Suprapubic skin (tissue), 4 donors: ENCODE measurements around the gene GABRB1.

ENCODE experiments used
- POLR2A ChIP-seq, 2 donors: fragments of 450-650 bp; IDR thresholded peaks; one replicate each; pipeline ENCODE4 v1.6.1; 2017; ENCODE audit warnings: antibody characterized with exemption in 2 of 2, mild to moderate bottlenecking in 2 of 2, moderate library complexity in 2 of 2
- POLR2AphosphoS5 ChIP-seq, 3 donors: sonication (generic); formaldehyde crosslinking; IDR thresholded peaks; one replicate each; pipeline ENCODE4 v1.6.1; 2017; ENCODE audit warnings: antibody characterized with exemption in 3 of 3
- TF ChIP-seq, protein P1 (sequence below), 2 donors: fragments of 200-600 bp in 1 of 2; fragments of 450-650 bp in 1 of 2; sonication (generic) in 1 of 2; IDR thresholded peaks; one replicate each; pipeline ENCODE4 v1.5.1; 2016 to 2019; ENCODE audit warnings: antibody characterized with exemption in 2 of 2, mild to moderate bottlenecking in 1 of 2, moderate library complexity in 1 of 2

GRCh38 chr4:47359891-47360290 is 328.5 kb downstream of the GABRB1 start:
- TF ChIP-seq, protein P1, sequence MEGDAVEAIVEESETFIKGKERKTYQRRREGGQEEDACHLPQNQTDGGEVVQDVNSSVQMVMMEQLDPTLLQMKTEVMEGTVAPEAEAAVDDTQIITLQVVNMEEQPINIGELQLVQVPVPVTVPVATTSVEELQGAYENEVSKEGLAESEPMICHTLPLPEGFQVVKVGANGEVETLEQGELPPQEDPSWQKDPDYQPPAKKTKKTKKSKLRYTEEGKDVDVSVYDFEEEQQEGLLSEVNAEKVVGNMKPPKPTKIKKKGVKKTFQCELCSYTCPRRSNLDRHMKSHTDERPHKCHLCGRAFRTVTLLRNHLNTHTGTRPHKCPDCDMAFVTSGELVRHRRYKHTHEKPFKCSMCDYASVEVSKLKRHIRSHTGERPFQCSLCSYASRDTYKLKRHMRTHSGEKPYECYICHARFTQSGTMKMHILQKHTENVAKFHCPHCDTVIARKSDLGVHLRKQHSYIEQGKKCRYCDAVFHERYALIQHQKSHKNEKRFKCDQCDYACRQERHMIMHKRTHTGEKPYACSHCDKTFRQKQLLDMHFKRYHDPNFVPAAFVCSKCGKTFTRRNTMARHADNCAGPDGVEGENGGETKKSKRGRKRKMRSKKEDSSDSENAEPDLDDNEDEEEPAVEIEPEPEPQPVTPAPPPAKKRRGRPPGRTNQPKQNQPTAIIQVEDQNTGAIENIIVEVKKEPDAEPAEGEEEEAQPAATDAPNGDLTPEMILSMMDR (IDR thresholded peaks at IDR 0.05), result no peak
- TF ChIP-seq POLR2A (IDR thresholded peaks at IDR 0.05), result no peak
- no peak for TF ChIP-seq POLR2AphosphoS5 (IDR thresholded peaks at IDR 0.05)
